ENCODE results near the gene CDC42EP5.

The CDC42EP5 gene

GRCh38 chr19:54461613-54462012 is 11.5 kb downstream of the CDC42EP5 start:
- no peak for DNase-seq

- no peak for DNase-seq
These were observed 11.9 kb downstream of the CDC42EP5 start for GRCh38 chr19:54461210-54461609.

- no peak for DNase-seq
These were observed 12.7 kb downstream of the CDC42EP5 start for GRCh38 chr19:54460230-54461005.

- DNase-seq: no peak
These were observed 13.5 kb downstream of the CDC42EP5 start for GRCh38 chr19:54459282-54460229.

GRCh38 chr19:54458648-54459281 is 14.3 kb downstream of the CDC42EP5 start:
- no peak for DNase-seq

GRCh38 chr19:54457773-54458647 is 15.1 kb downstream of the CDC42EP5 start:
- DNase-seq: no peak

GRCh38 chr19:54456423-54457373 is 16.4 kb downstream of the CDC42EP5 start:
- no peak for DNase-seq

GRCh38 chr19:54455786-54456422 is 17.2 kb downstream of the CDC42EP5 start:
- no peak for DNase-seq

GRCh38 chr19:54454781-54455675 is 18.1 kb downstream of the CDC42EP5 start:
- DNase-seq: no peak

- DNase-seq: no peak
These were observed 18.9 kb downstream of the CDC42EP5 start for GRCh38 chr19:54453921-54454780.

GRCh38 chr19:54452626-54453025 is 20.5 kb downstream of the CDC42EP5 start:
- no peak for DNase-seq

- no peak for DNase-seq
These were observed 21.1 kb downstream of the CDC42EP5 start for GRCh38 chr19:54451997-54452396.

- no peak for DNase-seq
These were observed 21.7 kb downstream of the CDC42EP5 start for GRCh38 chr19:54451331-54451871.

- no peak for DNase-seq
These were observed 23.4 kb downstream of the CDC42EP5 start for GRCh38 chr19:54449701-54450069.

GRCh38 chr19:54448774-54449700 is 24.1 kb downstream of the CDC42EP5 start, which contains the start of gene LENG8:
Gene LENG8 (plus strand): TSS chr19:54449199. CDS start chr19:54451345, 2,146 bp downstream.
- DNase-seq: peak; percentile 92

GRCh38 chr19:54448040-54448773 is 24.9 kb downstream of the CDC42EP5 start:
- peak; percentile 27 for DNase-seq

Measured in NCI-H1694 treated with DMSO at 0.1 percent for 48 hours (cell line).